ENCODE measurements around the gene HARS1.
A peak's percentile ranks its signal among the peaks of the same experiment; 100 is the strongest.
"Not testable (repeated sequence)": the region's sequence is repeated elsewhere in the genome, so short reads cannot be mapped to it uniquely, and the experiment has no call there.

Gene HARS1

GRCh38 chr5:140674629-140675028 is 16.5 kb downstream of the HARS1 start:
- no peak for DNase-seq (ENCODE audit: low read depth in 3 of 3)

- no peak for DNase-seq (ENCODE audit: low read depth in 3 of 3)
Measured at GRCh38 chr5:140674211-140674610, 17.0 kb downstream of the HARS1 start.

- no peak for DNase-seq (ENCODE audit: low read depth in 3 of 3)
Measured at GRCh38 chr5:140673187-140673976, 17.8 kb downstream of the HARS1 start, which contains the start of gene DND1. TSS of gene DND1 (minus strand) at chr5:140673576. CDS start at chr5:140673542, 34 bp downstream.

GRCh38 chr5:140672455-140673186 is 18.5 kb downstream of the HARS1 start:
- DNase-seq (ENCODE audit: low read depth in 3 of 3): no peak

- DNase-seq (ENCODE audit: low read depth in 3 of 3): no peak
Measured at GRCh38 chr5:140671472-140672125, 19.6 kb downstream of the HARS1 start.

GRCh38 chr5:140671035-140671434 is 20.1 kb downstream of the HARS1 start:
- not testable (repeated sequence) for DNase-seq (ENCODE audit: low read depth in 3 of 3)

GRCh38 chr5:140664359-140665119 is 26.6 kb downstream of the HARS1 start, which contains the start of gene WDR55:
TSS of gene WDR55 (plus strand) at chr5:140664904. CDS start at chr5:140664913, 9 bp downstream.
- peak; percentile 95 to 96 (median 95) for DNase-seq (ENCODE audit: low read depth in 3 of 3)

GRCh38 chr5:140664030-140664358 is 27.2 kb downstream of the HARS1 start:
- no peak for DNase-seq (ENCODE audit: low read depth in 3 of 3)

GRCh38 chr5:140660371-140660770 is 30.8 kb downstream of the HARS1 start:
- DNase-seq (ENCODE audit: low read depth in 3 of 3): not testable (repeated sequence)

- no peak for DNase-seq (ENCODE audit: low read depth in 3 of 3)
Measured at GRCh38 chr5:140658870-140659269, 32.3 kb downstream of the HARS1 start.

GRCh38 chr5:140647042-140647419 is 44.1 kb downstream of the HARS1 start:
- DNase-seq (ENCODE audit: low read depth in 3 of 3): no peak

GRCh38 chr5:140642718-140643117 is 48.5 kb downstream of the HARS1 start:
- no peak for DNase-seq (ENCODE audit: low read depth in 3 of 3)

- no peak for DNase-seq (ENCODE audit: low read depth in 3 of 3)
Measured at GRCh38 chr5:140641716-140642115, 49.5 kb downstream of the HARS1 start.

- DNase-seq (ENCODE audit: low read depth in 3 of 3): peak; percentile 96 to 98 (median 96)
Measured at GRCh38 chr5:140639148-140639981, 51.8 kb downstream of the HARS1 start, which contains the start of gene TMCO6. TSS of gene TMCO6 (plus strand) at chr5:140639451. CDS start at chr5:140639528, 77 bp downstream.

- DNase-seq (ENCODE audit: low read depth in 3 of 3): not testable (repeated sequence)
Measured at GRCh38 chr5:140638898-140639147, 52.3 kb downstream of the HARS1 start.

- no peak for DNase-seq (ENCODE audit: low read depth in 3 of 3)
Measured at GRCh38 chr5:140637371-140638100, 53.6 kb downstream of the HARS1 start.

- no peak for DNase-seq (ENCODE audit: low read depth in 3 of 3)
Measured at GRCh38 chr5:140635291-140636257, 55.6 kb downstream of the HARS1 start.

- DNase-seq (ENCODE audit: low read depth in 3 of 3): no peak
Measured at GRCh38 chr5:140634103-140634502, 57.1 kb downstream of the HARS1 start.

- DNase-seq (ENCODE audit: low read depth in 3 of 3): no peak
Measured at GRCh38 chr5:140633501-140633900, 57.7 kb downstream of the HARS1 start.
